Chondrocyte (in vitro differentiated cells): Measurements from ENCODE around the gene ACADVL. TPM values are rescaled to one million over a fixed set of nuclear protein-coding genes. Genes with fewer than 3 reads are reported as not detected.

ENCODE experiments used
- DNase-seq: peaks from one replicate; pipeline ENCODE4 v3.0.0; 2021; ENCODE audit warnings: mixed read lengths, low spot score
- H3K27ac Mint-ChIP-seq: one replicate; pipeline ENCODE4 v1.8.0; 2021; ENCODE audit warnings: mild to moderate bottlenecking, moderate library complexity, mixed read lengths; ENCODE audit not compliant: unreplicated experiment
- H3K27me3 Mint-ChIP-seq: 2 replicates; pipeline ENCODE4 v1.8.0; 2021; ENCODE audit warnings: low read depth, mixed read lengths
- H3K36me3 Mint-ChIP-seq: 2 replicates; pipeline ENCODE4 v1.8.0; 2021; ENCODE audit warnings: low read depth, mixed read lengths
- H3K4me1 Mint-ChIP-seq: 2 replicates; pipeline ENCODE4 v1.8.0; 2021; ENCODE audit warnings: low read depth, mild to moderate bottlenecking, mixed read lengths
- H3K4me3 Mint-ChIP-seq: one replicate; pipeline ENCODE4 v1.8.0; 2021; ENCODE audit warnings: mild to moderate bottlenecking, moderate library complexity, mixed read lengths; ENCODE audit not compliant: unreplicated experiment
- H3K9me3 Mint-ChIP-seq: 2 replicates; pipeline ENCODE4 v1.8.0; 2021; ENCODE audit warnings: low read depth, mixed read lengths
- total RNA-seq: library from RNA; stranded (reverse); gene quantifications from 3 replicates; pipeline ENCODE4 v1.2.1, GENCODE V29; 2021
- TF ChIP-seq, protein P1 (sequence below): fragments of 200-600 bp; sonication (generic); IDR thresholded peaks from 2 replicates; pipeline ENCODE4 v1.5.0; 2021; ENCODE audit warnings: antibody characterized with exemption, mild to moderate bottlenecking, moderate library complexity

ACADVL gene
- total RNA-seq, 1 donor from 2014 or later = 454 TPM

DNA sequence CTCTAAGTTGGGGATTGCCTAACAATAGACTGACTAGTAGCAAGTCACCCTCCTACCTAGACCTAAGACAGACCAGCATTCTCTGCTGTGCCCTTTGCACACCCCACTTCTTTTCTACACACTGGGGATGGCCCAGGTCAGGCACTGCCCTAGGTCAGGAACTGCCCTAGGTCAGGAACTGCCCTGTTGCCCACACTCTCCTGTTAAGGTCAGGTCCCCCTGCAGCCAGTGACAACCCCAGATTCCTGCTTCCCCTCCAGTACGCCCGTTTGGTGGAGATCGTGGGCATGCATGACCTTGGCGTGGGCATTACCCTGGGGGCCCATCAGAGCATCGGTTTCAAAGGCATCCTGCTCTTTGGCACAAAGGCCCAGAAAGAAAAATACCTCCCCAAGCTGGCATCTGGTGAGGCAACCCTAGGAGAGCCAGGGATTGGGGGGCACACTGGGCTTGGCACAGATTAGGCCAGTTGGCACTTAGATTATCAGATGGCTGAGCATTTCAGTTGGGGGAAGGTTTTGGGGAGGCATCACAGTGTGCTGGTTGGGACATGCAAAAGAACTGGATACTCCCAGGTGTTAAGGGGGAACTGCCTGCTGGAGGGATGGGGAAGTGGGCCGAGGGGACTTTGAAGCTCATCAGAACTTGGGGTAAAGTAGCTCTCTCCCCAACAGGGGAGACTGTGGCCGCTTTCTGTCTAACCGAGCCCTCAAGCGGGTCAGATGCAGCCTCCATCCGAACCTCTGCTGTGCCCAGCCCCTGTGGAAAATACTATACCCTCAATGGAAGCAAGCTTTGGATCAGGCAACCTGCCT, 1.7 kb downstream of the ACADVL start:
- Mint-ChIP-seq H3K4me1 (peaks cover 66% of the 10 kb centered on the region), H3K36me3 (peaks cover 13% of the 10 kb centered on the region), H3K4me3 (peak overlapping the region; percentile 95), H3K9me3 (no peaks in the 10 kb centered on the region), H3K27me3 (no peaks in the 10 kb centered on the region), H3K27ac (peak overlapping the region; percentile 99)
- TF ChIP-seq, protein P1, sequence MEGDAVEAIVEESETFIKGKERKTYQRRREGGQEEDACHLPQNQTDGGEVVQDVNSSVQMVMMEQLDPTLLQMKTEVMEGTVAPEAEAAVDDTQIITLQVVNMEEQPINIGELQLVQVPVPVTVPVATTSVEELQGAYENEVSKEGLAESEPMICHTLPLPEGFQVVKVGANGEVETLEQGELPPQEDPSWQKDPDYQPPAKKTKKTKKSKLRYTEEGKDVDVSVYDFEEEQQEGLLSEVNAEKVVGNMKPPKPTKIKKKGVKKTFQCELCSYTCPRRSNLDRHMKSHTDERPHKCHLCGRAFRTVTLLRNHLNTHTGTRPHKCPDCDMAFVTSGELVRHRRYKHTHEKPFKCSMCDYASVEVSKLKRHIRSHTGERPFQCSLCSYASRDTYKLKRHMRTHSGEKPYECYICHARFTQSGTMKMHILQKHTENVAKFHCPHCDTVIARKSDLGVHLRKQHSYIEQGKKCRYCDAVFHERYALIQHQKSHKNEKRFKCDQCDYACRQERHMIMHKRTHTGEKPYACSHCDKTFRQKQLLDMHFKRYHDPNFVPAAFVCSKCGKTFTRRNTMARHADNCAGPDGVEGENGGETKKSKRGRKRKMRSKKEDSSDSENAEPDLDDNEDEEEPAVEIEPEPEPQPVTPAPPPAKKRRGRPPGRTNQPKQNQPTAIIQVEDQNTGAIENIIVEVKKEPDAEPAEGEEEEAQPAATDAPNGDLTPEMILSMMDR = no peak
- no peak for DNase-seq

DNA sequence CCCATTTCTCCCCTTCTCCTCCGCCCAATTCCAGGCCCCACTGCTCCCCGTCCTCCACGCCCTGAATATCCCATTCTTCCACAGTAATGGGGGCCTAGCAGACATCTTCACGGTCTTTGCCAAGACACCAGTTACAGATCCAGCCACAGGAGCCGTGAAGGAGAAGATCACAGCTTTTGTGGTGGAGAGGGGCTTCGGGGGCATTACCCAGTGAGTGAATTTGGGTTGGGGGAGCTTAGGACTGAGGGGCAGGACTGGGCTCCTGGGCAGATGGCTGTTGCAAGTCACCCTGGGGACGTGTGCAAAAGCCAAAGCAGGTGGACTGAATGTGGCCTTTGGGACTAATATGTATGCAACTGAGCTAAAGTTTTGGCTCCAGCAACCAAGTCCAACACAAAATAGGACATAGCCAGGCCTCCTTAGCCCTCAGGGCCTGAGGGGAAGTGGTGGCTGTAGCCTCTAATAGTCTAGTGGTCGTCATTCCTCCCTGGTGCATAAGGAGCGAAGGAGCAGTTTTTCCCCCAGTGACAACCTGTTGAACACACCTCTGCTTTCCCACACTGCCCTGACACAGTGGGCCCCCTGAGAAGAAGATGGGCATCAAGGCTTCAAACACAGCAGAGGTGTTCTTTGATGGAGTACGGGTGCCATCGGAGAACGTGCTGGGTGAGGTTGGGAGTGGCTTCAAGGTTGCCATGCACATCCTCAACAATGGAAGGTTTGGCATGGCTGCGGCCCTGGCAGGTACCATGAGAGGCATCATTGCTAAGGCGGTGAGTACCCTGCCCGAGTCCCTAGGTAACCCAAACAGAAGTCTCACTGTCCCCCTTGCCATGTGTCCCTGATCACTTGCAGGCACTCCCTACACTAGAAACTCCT, 2.6 kb downstream of the ACADVL start:
- Mint-ChIP-seq H3K27ac (peak overlapping the region; percentile 99), H3K36me3 (peaks cover 14% of the 10 kb centered on the region), H3K4me3 (no peak overlapping the region), H3K27me3 (no peaks in the 10 kb centered on the region), H3K4me1 (peaks cover 62% of the 10 kb centered on the region), H3K9me3 (no peaks in the 10 kb centered on the region)
- TF ChIP-seq, protein P1 = no peak
- DNase-seq = no peak

DNA sequence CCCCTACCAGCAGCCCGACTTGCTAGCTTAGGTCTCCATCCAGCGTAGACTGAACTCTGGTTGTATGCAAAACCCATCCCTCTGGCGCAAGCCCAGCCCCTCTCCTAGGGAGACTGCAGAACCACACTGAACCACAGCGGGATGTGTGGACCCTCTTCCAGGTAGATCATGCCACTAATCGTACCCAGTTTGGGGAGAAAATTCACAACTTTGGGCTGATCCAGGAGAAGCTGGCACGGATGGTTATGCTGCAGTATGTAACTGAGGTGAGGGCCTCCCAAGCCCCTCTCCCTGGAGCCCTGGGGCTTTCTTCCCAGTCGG, 3.2 kb downstream of the ACADVL start:
- TF ChIP-seq, protein P1 = no peak
- no peak for DNase-seq
- no peaks in the 10 kb centered on the region for H3K27me3 Mint-ChIP-seq
- peaks cover 16% of the 10 kb centered on the region for H3K36me3 Mint-ChIP-seq
- peak overlapping the region; percentile 32 for H3K27ac Mint-ChIP-seq
- H3K4me3 Mint-ChIP-seq = no peak overlapping the region
- H3K9me3 Mint-ChIP-seq = no peaks in the 10 kb centered on the region
- H3K4me1 Mint-ChIP-seq = peaks cover 57% of the 10 kb centered on the region

DNA sequence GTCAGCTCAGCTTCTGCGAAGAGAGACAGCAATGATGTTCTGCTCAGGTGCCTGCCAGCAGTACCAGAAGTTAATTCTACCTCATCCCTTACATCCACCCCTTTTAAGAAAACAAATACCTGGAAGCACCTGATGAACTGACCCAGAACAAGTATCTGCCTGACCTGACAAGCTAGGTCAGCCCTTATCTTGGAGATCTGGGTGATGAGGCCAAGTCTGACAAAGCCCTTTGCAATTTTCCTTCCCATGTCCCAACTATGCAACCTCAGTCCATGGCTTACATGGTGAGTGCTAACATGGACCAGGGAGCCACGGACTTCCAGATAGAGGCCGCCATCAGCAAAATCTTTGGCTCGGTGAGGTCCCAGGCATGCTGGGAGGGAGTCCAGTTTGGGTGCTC, 3.6 kb downstream of the ACADVL start:
- Mint-ChIP-seq H3K27ac (peak overlapping the region; percentile 71), H3K4me1 (peaks cover 56% of the 10 kb centered on the region)
- TF ChIP-seq, protein P1 = no peak

DNA sequence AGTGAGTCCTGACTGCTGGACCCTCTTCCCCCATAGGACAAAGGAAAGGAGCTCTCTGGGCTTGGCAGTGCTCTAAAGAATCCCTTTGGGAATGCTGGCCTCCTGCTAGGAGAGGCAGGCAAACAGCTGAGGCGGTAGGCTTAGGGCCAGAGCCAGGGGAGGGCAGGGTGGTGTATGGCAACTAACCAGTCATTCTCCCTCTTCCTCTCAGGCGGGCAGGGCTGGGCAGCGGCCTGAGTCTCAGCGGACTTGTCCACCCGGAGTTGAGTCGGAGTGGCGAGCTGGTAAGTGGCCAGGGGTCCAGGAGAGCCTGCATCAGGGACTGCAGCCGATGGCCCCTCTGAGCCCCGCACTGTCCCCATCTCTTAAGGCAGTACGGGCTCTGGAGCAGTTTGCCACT, 4.4 kb downstream of the ACADVL start:
- H3K36me3 Mint-ChIP-seq = peaks cover 25% of the 10 kb centered on the region
- H3K4me3 Mint-ChIP-seq = no peak overlapping the region
- no peaks in the 10 kb centered on the region for H3K27me3 Mint-ChIP-seq
- H3K9me3 Mint-ChIP-seq = no peaks in the 10 kb centered on the region
- TF ChIP-seq, protein P1 = no peak
- peaks cover 50% of the 10 kb centered on the region for H3K4me1 Mint-ChIP-seq
- H3K27ac Mint-ChIP-seq = peak overlapping the region; percentile 83
- no peak for DNase-seq

More for the DNA sequence above, 3.6 kb downstream of the ACADVL start:
- peaks cover 20% of the 10 kb centered on the region for H3K36me3 Mint-ChIP-seq
- no peak for DNase-seq
- no peak overlapping the region for H3K4me3 Mint-ChIP-seq
- H3K27me3 Mint-ChIP-seq = no peaks in the 10 kb centered on the region
- no peaks in the 10 kb centered on the region for H3K9me3 Mint-ChIP-seq
